ENCODE measurements around the gene TBXA2R. TPM values are rescaled to one million over a fixed set of nuclear protein-coding genes. Genes with fewer than 3 reads are reported as not detected.

TBXA2R gene
- polyA plus RNA-seq, 1 donor (not counting 4 experiments of a cell fraction or from before 2014, with no cell fraction given): not detected

GRCh38 chr19:3627351-3627723, 20.7 kb upstream of the TBXA2R start:
- Histone ChIP-seq H3K79me2 (ENCODE audit: control insufficient read depth, insufficient read depth, low read length) (peaks cover 31% of the 10 kb centered on the region), H3K27me3 (ENCODE audit: control insufficient read depth, extremely low read depth, insufficient read depth, low read length) (no peaks in the 10 kb centered on the region), H3K4me2 (ENCODE audit: control insufficient read depth, extremely low read depth, insufficient read depth, low read depth, low read length) (peak overlapping the region; percentile 81), H3K9me1 (ENCODE audit: control insufficient read depth, extremely low read depth, insufficient read depth, low read length) (no peaks in the 10 kb centered on the region), H3K27ac (ENCODE audit: control insufficient read depth, insufficient read depth, low read length) (no peak overlapping the region), H3K9me3 (ENCODE audit: control insufficient read depth, low read depth, low read length) (no peaks in the 10 kb centered on the region), H3K4me1 (ENCODE audit: control insufficient read depth, extremely low read depth, insufficient read depth, low read length) (peaks cover 13% of the 10 kb centered on the region), H4K20me1 (ENCODE audit: control insufficient read depth, extremely low read depth, insufficient read depth, low read length) (no peaks in the 10 kb centered on the region), H2AFZ (ENCODE audit: control insufficient read depth, low read length) (peak overlapping the region; percentile 28), H3K4me3 (ENCODE audit: control insufficient read depth in 2 of 3, extremely low read depth in 1 of 3, insufficient read depth in 2 of 3, low read depth in 1 of 3, low read length in 3 of 3) (peak overlapping the region in 1 of 3 experiments; percentile 33), H3K36me3 (ENCODE audit: control insufficient read depth in 2 of 2, extremely low read depth in 1 of 2, insufficient read depth in 2 of 2, low read length in 2 of 2) (peaks cover 0 to 5% of the 10 kb centered on the region in 2 experiments), H3K9ac (ENCODE audit: control insufficient read depth, extremely low read depth, insufficient read depth, low read length) (peak overlapping the region; percentile 97)
- FAIRE-seq: no peak
- TF ChIP-seq CTCF (optimal IDR thresholded peaks at IDR 0.05 in 1 of 3, IDR thresholded peaks at IDR 0.05 in 1 of 3, conservative IDR thresholded peaks at IDR 0.05 in 1 of 3; ENCODE audit: extremely low read depth in 1 of 3, insufficient read depth in 2 of 3, low read length in 3 of 3) (no peak), EZH2 (IDR thresholded peaks at IDR 0.05; ENCODE audit: low read length) (no peak)
- DNase-seq (ENCODE audit: low read depth, low spot score): no peak
- dilution Hi-C loops (cut with MboI; ENCODE audit: extremely low pct_ligation_motif_present, low sequenced_read_pairs): no loop called here

GRCh38 chr19:3626473-3627350, 20.0 kb upstream of the TBXA2R start, which contains the start of gene CACTIN:
Gene CACTIN (minus strand): TSS chr19:3626790. CDS start chr19:3626762, 28 bp downstream.
- Histone ChIP-seq H3K79me2 (ENCODE audit: control insufficient read depth, insufficient read depth, low read length) (peaks cover 31% of the 10 kb centered on the region), H3K9ac (ENCODE audit: control insufficient read depth, extremely low read depth, insufficient read depth, low read length) (peak within 1 kb of the TSS; percentile 97), H3K4me2 (ENCODE audit: control insufficient read depth, extremely low read depth, insufficient read depth, low read depth, low read length) (peak within 1 kb of the TSS; percentile 81), H3K36me3 (ENCODE audit: control insufficient read depth in 2 of 2, extremely low read depth in 1 of 2, insufficient read depth in 2 of 2, low read length in 2 of 2) (peaks cover 0 to 4% of the 10 kb centered on the region in 2 experiments), H3K27me3 (ENCODE audit: control insufficient read depth, extremely low read depth, insufficient read depth, low read length) (no peaks in the 10 kb centered on the region), H2AFZ (ENCODE audit: control insufficient read depth, low read length) (peak within 1 kb of the TSS; percentile 95), H3K9me1 (ENCODE audit: control insufficient read depth, extremely low read depth, insufficient read depth, low read length) (no peaks in the 10 kb centered on the region), H3K4me1 (ENCODE audit: control insufficient read depth, extremely low read depth, insufficient read depth, low read length) (peaks cover 13% of the 10 kb centered on the region), H3K9me3 (ENCODE audit: control insufficient read depth, low read depth, low read length) (no peaks in the 10 kb centered on the region), H4K20me1 (ENCODE audit: control insufficient read depth, extremely low read depth, insufficient read depth, low read length) (no peaks in the 10 kb centered on the region), H3K4me3 (ENCODE audit: control insufficient read depth in 2 of 3, extremely low read depth in 1 of 3, insufficient read depth in 2 of 3, low read depth in 1 of 3, low read length in 3 of 3) (peak within 1 kb of the TSS; percentile 90 to 95 (median 93)), H3K27ac (ENCODE audit: control insufficient read depth, insufficient read depth, low read length) (peak within 1 kb of the TSS; percentile 98)
- dilution Hi-C loops (cut with MboI; ENCODE audit: extremely low pct_ligation_motif_present, low sequenced_read_pairs): no loop called here
- DNase-seq (ENCODE audit: low read depth, low spot score) (peak; percentile 88), FAIRE-seq (peak; percentile 90)
- TF ChIP-seq EZH2 (IDR thresholded peaks at IDR 0.05; ENCODE audit: low read length) (no peak), CTCF (optimal IDR thresholded peaks at IDR 0.05 in 1 of 3, IDR thresholded peaks at IDR 0.05 in 1 of 3, conservative IDR thresholded peaks at IDR 0.05 in 1 of 3; ENCODE audit: extremely low read depth in 1 of 3, insufficient read depth in 2 of 3, low read length in 3 of 3) (no peak)

Measured in keratinocyte (primary cell).